NOMO-1 treated with DMSO at 0.1 percent for 48 hours (cell line): ENCODE data around the gene RIPOR3.
"Not testable (repeated sequence)": the region's sequence is repeated elsewhere in the genome, so short reads cannot be mapped to it uniquely, and the experiment has no call there.

Experiments
- DNase-seq: peaks from one replicate; lab custom pipeline; 2025; ENCODE audit not compliant: unreplicated experiment; lab: John Stamatoyannopoulos, UW

RIPOR3 gene

DNA sequence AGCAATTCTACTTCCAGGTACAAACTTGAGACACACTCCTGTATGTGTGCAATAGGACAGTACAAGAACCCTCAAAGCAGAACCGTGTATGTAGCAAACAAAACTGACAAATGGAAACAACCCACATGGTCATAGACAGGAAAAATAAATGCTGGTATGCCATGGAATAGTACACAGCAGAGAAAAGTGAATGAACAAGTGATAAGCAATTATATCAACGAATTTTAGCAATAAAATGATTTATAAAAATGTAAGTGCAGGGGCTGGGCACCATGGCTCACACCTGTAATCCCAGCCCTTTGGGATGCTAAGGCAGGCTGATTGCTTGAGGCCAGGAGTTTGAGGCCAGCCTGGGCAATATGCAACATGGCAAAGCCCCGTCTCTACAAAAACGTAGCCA lies 9.3 kb downstream of the RIPOR3 start:
- no peak for DNase-seq

DNA sequence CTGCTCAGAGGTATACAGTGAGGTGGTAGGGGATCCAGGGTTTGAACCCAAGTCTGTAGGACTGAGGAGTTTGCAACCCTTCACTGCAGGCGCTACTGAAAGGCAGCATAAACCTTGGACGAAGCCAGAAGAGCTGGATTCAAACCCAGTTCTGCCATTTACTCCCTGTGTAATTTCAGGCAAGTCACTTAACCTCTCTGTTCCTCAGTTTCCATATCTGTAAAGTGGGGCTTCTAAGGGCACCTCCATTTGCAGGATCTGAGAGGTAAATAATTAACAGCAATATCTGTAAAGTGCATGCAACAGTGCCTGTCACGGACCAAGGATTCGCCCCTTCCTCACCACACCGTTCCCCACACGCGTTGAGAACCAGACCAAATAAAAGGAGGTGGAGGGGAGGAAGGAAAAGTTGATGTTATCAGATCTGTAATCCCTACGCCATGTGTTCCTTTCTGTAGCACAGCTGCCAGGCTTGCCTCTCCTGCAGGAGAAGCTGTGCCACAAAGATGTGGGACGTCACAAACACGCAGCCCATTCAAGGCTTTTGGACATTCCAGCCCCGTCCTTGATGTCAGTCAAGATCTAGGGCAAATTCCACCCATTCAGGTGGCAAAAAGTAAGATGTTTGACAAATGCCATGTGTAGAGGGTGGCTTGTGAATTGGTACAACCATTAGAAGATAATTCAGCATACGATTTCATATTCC lies 9.8 kb downstream of the RIPOR3 start:
- DNase-seq: no peak

DNA sequence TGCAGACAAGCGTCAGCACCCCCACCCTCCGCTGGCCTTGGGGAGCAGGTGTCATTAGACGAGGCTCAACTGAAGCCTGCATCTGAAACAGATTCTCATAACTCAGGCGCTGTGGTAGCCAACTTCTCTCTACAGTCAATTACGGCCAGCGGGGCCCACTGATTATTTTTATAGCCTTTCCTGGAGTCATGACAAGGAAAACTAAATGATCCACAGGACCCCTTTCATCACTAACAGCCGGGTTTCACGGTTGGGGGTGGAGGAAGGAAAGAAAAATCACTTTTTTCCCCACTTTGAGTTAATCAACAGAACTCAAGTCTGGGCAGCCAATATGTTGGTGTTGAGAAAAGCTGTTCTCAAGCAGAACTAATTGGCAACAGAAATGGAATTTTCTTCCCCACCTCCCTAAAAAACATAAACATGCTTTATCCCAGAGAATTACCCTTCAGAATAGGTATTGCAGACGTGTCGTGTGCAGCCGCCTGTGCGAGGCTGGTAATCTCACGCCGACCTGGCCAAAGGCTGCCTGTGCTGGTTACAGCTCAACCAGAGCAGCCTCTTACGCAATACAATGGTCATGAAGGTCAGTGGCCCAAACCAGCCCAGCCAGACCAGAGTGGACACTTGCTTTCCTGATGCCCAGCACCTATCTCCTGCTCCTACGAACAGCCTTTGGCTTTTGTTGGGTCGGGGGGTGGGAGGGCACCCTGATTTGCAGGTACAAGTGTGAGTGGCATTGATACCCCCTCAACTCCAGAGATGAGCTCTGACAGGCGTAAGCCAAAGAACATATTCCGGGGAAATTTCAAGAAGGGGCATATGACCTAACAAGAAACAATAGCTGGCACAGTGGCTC lies 11.0 kb downstream of the RIPOR3 start:
- DNase-seq: no peak

DNA sequence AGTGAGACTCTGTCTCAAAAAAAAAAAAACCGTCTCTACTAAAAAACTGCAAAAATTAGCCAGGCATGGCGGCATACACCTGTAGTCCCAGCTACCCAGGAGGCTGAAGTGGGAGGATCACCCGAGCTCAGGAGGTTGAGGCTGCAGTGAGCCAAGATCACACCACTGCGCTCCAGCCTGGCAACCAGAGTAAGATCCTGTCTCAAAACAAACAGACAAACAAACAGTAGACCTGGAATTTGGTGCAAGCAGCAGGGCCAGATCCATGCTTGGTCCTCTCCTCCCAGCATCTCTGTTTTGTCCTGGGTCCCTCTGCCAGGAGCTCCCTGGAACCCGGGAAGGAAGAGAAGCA lies 11.6 kb downstream of the RIPOR3 start:
- DNase-seq: no peak

DNA sequence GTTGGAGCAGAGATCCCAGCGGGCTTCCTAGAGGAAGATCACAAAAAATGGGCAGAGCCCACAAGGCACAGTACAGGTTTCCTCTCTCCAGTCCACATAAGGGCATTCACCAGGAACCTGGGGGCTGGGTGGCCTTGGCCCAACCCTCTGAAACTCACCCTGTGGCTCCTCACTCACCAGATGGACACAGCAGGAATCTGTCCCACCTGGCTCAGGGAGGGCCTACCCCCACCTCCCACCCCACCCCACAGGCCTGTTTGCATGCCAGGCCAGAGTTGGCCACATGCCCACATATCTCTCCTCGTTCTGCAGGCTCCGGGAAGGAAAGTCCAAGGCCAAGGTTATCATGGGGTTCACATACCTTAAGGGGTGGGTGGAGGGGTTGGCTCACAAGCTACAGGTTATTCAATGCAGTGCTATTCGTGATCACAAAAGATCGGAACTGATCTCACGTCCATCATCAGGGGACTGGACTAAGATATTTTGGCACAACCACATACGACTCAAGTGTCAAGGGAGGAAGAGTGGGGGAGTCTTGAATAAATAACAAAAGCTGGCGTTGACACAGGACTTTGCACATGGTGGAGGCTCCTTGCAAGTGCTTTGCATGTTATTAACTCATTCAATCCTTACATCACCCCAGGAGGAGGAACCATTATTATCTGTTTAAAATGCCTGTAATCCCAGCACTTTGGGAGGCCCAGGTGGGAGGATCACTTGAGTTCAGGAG lies 13.0 kb downstream of the RIPOR3 start:
- no peak for DNase-seq

DNA sequence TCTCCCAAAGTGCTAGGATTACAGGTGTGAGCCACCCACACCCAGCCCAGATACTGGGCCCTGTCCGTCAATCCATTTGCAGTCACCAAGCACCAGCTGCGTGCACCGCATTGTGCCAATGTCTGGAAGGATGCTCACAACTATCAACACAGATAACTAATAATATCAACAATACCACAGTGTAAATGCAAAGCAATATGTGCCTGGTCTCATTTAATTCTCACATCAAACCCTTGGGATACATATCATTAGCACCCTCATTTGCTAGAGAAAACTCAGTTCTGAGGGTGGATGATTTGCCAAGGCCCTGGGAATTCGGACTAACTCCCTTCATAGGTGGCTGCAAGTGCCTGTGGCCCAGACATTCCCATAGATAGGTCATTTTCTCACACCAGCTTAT lies 14.5 kb downstream of the RIPOR3 start:
- DNase-seq: no peak

DNA sequence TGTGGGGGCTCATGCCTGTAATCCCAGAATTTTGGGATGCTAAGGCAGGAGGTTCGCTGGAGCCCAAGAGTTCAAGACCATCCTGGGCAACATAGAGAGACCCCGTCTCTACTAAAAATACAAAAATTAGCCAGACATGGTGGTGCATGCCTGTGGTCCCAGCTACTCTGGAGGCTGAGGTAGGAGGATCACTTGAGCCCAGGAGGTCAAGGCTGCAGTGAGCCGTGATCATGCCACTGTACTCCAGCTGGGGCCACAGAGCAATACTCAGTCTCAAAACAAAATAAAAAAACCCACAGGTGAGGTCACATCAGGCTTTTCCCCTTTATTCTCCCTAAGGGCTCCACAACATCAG lies 15.0 kb downstream of the RIPOR3 start:
- DNase-seq: not testable (repeated sequence)

DNA sequence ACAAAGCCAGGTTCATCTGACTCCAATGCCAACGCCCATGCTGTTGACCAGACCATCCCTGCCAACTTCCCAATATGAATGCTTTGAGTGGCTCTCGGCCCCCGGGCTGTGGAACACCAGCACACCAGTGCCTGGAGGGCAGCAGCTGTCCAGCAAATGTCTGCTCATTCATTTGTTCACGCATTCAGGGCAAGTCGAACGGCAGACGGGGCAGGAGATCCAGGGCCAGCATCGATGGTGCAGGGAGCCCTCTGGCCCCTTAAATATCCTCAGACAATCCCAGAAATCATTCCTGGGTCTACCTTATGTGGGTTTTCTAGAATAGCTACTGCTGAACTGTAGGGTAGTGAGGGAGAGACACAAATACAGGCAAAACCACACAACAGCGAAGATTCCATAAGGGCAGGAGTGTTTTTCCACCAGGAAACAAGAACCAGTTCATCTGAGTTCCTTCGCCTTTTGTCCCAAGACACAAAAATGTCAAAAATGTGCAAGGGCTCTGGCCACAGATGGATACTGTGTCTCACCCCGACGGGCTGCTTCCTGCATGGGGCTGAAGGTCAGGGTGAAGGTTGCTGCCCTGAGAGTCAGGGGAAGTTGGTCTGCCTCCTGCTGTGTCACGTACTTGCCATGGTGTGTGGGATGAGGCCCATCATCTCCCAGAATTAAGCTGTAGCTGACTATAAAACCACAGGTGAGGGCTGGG lies 15.5 kb downstream of the RIPOR3 start:
- no peak for DNase-seq

DNA sequence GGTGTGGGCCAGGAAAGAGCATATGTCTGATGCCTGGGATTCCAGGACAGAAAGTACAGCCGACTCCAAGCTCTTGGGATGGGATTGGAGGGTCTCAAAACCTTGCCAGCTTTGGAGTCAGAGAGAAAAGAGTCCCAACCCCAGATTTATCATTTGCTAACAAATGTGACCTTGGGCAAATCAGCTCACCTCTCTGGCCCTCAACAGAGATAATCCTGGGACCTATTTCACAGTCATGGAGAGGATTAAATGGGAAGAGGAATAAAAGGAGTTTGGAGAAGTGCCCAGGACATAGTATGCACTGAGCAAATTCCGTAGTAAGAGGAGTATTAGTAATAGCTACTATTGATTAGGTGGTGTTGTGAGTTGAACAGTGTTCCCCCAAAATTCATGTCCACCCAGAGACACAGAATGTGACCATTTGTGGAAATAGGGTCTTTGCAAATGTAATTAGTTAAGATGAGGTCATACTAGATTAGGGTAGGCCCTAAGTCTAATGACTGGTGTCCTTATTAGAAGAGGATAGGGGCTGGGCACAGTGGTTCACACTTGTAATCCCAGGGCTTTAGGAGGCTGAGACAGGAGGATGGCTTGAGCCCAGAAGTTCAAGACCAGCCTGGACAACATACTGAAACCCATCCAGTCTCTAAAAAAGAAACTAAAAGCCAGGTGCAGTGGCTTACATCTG lies 17.1 kb downstream of the RIPOR3 start:
- DNase-seq: no peak

DNA sequence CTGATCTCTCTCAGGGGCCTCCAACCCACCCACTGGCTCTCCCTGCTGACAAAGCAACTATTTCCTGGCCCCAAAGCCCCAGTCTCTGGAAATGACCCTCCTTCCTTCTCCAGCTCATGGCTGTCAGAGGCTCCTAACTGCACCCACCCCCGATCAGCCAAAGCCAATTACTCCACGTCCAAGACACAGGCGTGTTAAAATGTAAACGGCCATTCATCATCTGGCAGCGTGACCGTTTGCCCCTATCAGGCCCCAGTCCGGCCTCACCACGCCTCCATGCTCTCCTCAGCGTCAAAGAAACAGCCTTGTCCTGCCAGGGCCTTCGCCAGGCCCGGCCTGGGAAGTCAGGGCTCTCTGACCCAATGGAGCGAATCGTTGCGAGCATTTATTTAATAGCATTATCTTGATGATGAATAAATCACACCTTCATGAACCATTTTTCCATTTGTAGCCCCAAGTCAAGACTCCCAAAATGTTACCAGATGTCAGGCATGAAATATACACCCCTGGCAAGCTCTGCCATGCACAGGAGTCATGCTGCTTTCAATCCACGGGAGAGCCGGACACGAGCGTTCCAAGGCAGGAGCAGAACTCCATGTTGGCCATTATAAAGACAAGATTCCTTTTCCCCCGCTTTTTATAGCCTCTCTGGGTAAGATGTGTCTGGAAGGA lies 17.7 kb downstream of the RIPOR3 start:
- no peak for DNase-seq

DNA sequence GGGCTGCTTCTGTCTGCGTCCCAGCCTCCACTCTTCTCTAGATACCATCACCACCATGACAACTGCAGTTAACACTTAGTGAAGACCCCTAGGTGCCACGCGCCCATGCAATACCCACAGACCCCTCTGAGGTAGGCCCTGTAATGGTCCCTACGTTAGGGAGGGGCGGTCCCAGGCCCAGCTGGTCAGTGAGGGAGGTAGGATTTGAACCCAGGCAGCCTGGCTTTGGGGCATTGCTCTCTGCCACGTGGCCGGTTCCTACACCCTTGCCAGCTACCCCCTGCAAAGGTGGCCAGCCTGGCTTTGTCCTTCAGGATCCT lies 18.2 kb downstream of the RIPOR3 start:
- no peak for DNase-seq

DNA sequence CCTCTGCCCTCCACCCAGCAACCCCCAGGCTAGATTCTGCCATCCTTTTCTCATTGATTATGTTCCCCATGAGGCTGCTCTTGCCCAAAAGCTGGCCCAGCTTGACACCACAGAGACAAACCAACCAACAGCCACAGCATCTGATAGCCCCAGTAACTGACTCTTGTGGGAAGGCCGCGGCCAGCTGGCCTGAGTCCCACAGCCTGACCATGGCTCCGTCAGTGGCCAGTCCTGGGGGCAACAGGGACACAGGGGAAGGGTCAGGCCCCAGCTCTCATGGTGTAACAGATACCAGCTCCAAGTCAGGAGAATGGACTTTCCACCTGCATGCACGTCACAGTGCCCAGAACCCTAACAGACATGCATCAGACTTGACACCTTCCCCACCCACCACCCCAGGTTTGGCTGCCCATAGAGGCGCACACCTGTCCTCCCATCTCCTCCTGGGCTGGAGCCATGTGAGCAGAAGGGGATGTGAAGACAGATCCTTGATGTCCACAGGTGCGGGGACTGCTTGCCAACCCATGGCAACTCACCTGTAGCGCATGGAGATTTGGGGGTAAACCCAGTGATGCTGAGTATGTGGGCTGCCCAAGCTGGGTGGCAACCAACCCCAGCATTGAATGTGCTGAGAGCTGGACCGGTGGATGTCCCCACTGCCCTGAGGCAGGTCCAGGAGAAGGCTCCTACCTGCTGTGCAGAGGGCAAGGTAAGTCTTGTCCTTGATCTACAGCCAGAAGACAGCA lies 18.8 kb downstream of the RIPOR3 start:
- DNase-seq: no peak

DNA sequence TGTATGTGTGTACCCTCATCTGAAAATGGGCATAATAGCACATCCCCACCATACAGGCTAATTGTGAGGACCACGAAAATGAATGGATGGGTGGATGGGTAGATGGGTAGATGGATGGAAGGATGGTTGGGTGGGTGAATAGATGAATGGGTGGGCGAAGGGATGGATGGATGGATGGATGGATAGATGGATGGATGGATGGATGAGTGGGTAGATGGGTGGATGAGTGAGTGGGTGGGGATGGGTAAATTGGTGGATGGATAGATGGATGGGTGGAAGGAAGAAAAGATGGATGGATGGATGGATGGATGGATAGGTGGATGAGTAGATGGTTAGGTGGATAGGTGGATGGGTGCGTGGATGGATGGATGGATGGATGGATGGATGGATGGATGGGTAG lies 19.7 kb downstream of the RIPOR3 start:
- no peak for DNase-seq

DNA sequence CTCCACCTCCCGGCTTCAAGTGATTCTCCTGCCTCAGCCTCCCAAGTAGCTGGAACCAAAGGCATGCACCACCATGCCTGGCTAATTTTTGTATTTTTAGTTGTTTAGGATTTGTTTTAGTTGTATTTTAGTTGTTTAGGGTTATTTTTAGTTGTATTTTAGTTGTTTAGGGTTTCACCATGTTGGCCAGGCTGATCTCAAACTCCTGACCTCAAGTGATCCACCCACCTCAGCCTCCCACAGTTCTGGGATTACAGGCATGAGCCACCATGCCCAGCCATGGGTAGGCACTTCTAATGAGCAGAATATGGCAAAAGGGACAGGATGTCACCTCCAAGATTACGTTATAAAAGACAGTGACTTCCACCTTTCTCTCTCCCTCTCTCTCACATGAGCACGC lies 20.3 kb downstream of the RIPOR3 start:
- DNase-seq: not testable (repeated sequence)

DNA sequence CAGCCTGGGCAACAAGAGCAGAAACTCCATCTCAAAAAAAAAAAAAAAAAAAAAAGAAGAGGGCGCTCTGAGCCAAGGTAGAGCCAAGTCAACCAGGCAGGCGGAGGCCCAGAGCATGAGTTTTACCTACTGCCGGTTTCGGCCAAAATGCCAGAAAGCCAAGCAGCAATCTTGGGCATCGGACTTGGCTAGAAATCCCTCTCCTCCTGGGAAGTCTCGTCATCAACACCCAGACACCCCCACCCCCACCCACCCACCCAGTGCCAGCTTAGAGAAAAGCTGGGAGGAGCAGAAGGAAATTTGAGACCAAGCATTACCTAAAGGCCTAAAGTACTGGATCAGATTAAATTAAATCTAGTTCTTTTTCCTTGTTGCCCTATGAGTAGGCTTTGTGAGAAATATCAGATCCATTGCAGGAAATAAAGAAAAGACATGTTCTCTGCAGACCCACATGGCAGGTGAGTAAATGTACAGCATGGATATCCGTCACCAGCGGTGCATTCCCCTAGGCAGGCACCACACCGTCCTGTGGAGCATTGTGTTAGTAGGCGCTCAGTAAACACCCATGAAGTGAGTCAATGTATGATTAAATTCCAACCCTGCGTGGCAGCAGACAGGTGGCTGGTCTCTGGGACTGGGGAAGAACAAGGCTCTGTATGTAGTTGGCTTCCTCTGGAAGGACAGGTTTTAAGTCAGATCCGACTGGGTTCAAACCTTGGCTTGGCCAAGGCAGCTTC lies 21.0 kb downstream of the RIPOR3 start:
- no peak for DNase-seq

DNA sequence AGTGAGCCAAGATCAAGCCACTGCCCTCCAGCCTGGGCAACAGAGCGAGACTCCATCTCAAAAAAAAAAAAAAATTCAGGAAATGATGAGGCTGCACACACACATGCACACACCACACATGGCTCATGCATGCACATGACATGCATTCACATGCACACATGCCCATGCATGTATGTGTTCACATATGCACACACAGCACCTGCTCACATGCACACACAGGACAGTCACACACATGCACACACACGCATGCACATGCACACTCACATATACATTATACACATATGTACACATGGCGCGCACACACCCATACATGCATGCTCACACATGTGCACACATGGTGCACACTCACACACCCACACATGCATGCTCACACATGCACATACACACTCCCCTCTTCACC lies 22.5 kb downstream of the RIPOR3 start:
- no peak for DNase-seq

DNA sequence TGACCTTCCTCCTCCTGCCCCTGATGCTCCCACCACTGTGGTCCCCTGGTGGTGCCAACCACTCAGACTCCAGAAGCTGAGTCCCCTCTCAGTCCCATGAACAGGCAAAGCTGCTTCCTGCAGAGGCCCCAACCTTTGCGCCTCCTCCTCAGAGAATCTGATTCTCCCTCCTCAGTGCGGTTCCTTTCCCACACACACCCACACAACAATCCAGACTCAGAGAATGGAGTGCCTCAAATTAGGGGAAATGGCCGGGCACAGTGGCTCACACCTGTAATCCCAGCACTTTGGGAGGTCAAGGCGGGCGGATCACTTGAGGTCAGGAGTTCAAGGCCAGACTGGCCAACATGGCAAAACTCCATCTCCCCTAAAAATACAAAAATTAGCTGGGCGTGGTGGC lies 23.0 kb downstream of the RIPOR3 start:
- DNase-seq: no peak

DNA sequence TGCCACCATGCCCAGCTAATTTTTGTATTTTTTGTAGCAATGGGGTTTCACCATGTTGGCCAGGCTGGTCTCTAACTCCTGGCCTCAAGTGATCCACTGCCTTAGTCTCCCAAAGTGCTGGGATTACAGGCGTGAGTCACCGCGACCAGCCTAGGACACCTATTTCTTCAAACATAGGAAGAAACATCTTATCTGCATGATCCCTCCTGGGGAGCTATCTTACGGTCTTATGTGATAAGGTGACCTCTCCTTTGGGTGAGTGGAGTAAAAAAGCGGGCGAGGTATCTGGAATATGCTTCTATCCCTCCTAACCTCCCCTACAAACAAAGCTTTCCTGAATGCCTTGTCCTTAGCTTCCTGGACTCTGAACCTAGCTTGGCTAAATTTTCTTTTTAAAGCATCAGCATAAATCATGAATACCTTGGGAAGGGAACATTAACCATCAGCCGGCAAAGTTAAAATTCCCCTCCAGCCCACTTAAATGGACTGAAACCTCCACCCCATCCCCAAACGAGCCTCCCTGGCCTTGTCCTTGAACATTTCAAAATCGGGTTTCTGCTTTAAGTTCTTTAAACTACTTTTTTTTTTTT lies 24.5 kb downstream of the RIPOR3 start:
- no peak for DNase-seq

DNA sequence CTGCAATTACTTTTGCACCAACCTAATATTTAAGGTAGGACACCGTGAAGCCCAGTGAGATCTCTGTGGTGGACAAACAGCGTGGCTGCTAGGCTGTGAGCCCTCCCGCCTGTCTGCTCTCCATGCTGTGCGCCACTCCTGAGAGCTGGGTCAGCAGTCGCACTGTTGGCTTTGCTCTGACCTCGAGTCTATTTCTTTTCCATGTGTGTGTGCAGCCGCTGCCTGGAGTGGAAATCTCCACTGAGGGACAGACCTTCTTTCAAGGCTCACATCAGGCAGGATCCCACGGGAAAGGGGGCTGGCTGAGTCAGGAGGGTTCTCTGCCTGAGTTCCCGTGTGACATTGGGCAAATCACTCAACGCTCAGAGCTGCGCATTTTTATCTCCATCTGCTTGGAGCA lies 27.1 kb downstream of the RIPOR3 start:
- DNase-seq: no peak
